ENCODE results near the gene AKR1A1. TPM values are rescaled to one million over a fixed set of nuclear protein-coding genes. Genes with fewer than 3 reads are reported as not detected.

AKR1A1 gene
- total RNA-seq: 100 to 1,000 TPM; 203 to 263 TPM

GRCh38 chr1:45550401-45551351 lies at the start of gene AKR1A1:
Gene AKR1A1 (plus strand): TSS chr1:45550826. CDS start chr1:45561795, 10,969 bp downstream.
- Histone ChIP-seq H3K36me3 (no peaks in the 10 kb centered on the region), H3K27me3 (no peaks in the 10 kb centered on the region), H3K4me1 (no peaks in the 10 kb centered on the region), H3K4me3 (peak within 1 kb of the TSS; percentile 67), H3K27ac (peak within 1 kb of the TSS; percentile 89), H3K9ac (ENCODE audit: low read depth in 2 of 2, low read length in 2 of 2) (peak within 1 kb of the TSS; percentile 75 to 96), H3K9me3 (no peaks in the 10 kb centered on the region)
- intact Hi-C loops (cut with DNase I): no loop called here
- DNase-seq: peak; percentile 91
- TF ChIP-seq CTCF (IDR thresholded peaks at IDR 0.05): no peak

GRCh38 chr1:45501505-45501859 lies 49.1 kb upstream of the AKR1A1 start:
- H3K9me3 ChIP-seq: no peaks in the 10 kb centered on the region
- no peak overlapping the region for H3K4me3 ChIP-seq
- no peaks in the 10 kb centered on the region for H3K36me3 ChIP-seq
- DNase-seq: no peak
- H3K4me1 ChIP-seq: peaks cover 6% of the 10 kb centered on the region
- no peaks in the 10 kb centered on the region for H3K27me3 ChIP-seq
- TF ChIP-seq CTCF (IDR thresholded peaks at IDR 0.05): no peak
- H3K27ac ChIP-seq: no peak overlapping the region
- H3K9ac ChIP-seq (ENCODE audit: low read depth in 2 of 2, low read length in 2 of 2): peak overlapping the region in 1 of 2 donors; percentile 44
- intact Hi-C loops (cut with DNase I): no loop called here

GRCh38 chr1:45503462-45504360 lies 46.9 kb upstream of the AKR1A1 start:
- no peaks in the 10 kb centered on the region for H3K36me3 ChIP-seq
- DNase-seq: no peak
- intact Hi-C loops (cut with DNase I): no loop called here
- H3K4me3 ChIP-seq: no peak overlapping the region
- no peaks in the 10 kb centered on the region for H3K27me3 ChIP-seq
- H3K9ac ChIP-seq (ENCODE audit: low read depth in 2 of 2, low read length in 2 of 2): no peak overlapping the region
- H3K4me1 ChIP-seq: peaks cover 6% of the 10 kb centered on the region
- TF ChIP-seq CTCF (IDR thresholded peaks at IDR 0.05): no peak
- H3K9me3 ChIP-seq: no peaks in the 10 kb centered on the region
- H3K27ac ChIP-seq: no peak overlapping the region

- DNase-seq: no peak
- H3K9me3 ChIP-seq: no peaks in the 10 kb centered on the region
- no peaks in the 10 kb centered on the region for H3K27me3 ChIP-seq
- H3K4me3 ChIP-seq: no peak overlapping the region
- no peak for TF ChIP-seq CTCF (IDR thresholded peaks at IDR 0.05)
- H3K27ac ChIP-seq: no peak overlapping the region
- H3K4me1 ChIP-seq: no peaks in the 10 kb centered on the region
- intact Hi-C loops (cut with DNase I): no loop called here
- peaks cover 20% of the 10 kb centered on the region for H3K36me3 ChIP-seq
- no peak overlapping the region for H3K9ac ChIP-seq (ENCODE audit: low read depth in 2 of 2, low read length in 2 of 2)
Observed at GRCh38 chr1:45507195-45507594, 43.4 kb upstream of the AKR1A1 start.

- Histone ChIP-seq H3K27ac (no peak overlapping the region), H3K4me1 (no peaks in the 10 kb centered on the region), H3K27me3 (no peaks in the 10 kb centered on the region), H3K9ac (ENCODE audit: low read depth in 2 of 2, low read length in 2 of 2) (no peak overlapping the region), H3K36me3 (peaks cover 23% of the 10 kb centered on the region), H3K9me3 (no peaks in the 10 kb centered on the region), H3K4me3 (no peak overlapping the region)
- DNase-seq: no peak
- TF ChIP-seq CTCF (IDR thresholded peaks at IDR 0.05): no peak
- intact Hi-C loops (cut with DNase I): no loop called here
Observed at GRCh38 chr1:45507893-45508292, 42.7 kb upstream of the AKR1A1 start.
